Naive thymus-derived CD8-positive, alpha-beta T cell (primary cell): ENCODE measurements around the gene FREY1. TPM values are rescaled to one million over a fixed set of nuclear protein-coding genes. Genes with fewer than 3 reads are reported as not detected.

Experiments
- ATAC-seq, 2 donors: fragments of 150-1000 bp; cut with Tn5 transposase in 1 of 2; sonication (Bioruptor Pico), chemical (Tn5 transposase) in 1 of 2; 1 replicate in 1 of 2; 2 replicates in 1 of 2; pipeline ENCODE4 v1.10.0; 2021; ENCODE audit warnings: mild to moderate bottlenecking in 2 of 2, moderate library complexity in 2 of 2
- POLR2A ChIA-PET: fragments of 350-600 bp; sonication (Branson Sonifier 250); formaldehyde crosslinking; loops from one replicate; lab custom pipeline; 2021; ENCODE audit warnings: antibody characterized with exemption; lab: Charles Lee
- DNase-seq, 10 donors: peaks; one replicate each; pipeline versions ENCODE4 v3.0.0 to v3.0.0-alpha.2; 2020 to 2022
- H3K27ac Mint-ChIP-seq, 10 donors: one replicate each; pipeline ENCODE4 v1.8.0; 2020 to 2022; ENCODE audit warnings: mild to moderate bottlenecking in 10 of 10, mixed read lengths in 10 of 10, moderate library complexity in 4 of 10, inconsistent platforms in 1 of 10
- H3K27me3 Mint-ChIP-seq, 5 donors: one replicate each; pipeline ENCODE4 v1.8.0; 2021 to 2022; ENCODE audit warnings: mixed read lengths in 5 of 5
- H3K36me3 Mint-ChIP-seq, 3 donors: one replicate each; pipeline ENCODE4 v1.8.0; 2020 to 2022; ENCODE audit warnings: mixed read lengths in 3 of 3, mild to moderate bottlenecking in 2 of 3, inconsistent platforms in 1 of 3
- H3K4me1 Mint-ChIP-seq, 4 donors: one replicate each; pipeline ENCODE4 v1.8.0; 2021 to 2022; ENCODE audit warnings: mixed read lengths in 4 of 4
- H3K4me3 Mint-ChIP-seq, 10 donors: one replicate each; pipeline ENCODE4 v1.8.0; 2020 to 2022; ENCODE audit warnings: mild to moderate bottlenecking in 10 of 10, mixed read lengths in 10 of 10, moderate library complexity in 6 of 10, inconsistent platforms in 1 of 10
- H3K9me3 Mint-ChIP-seq, 9 donors: one replicate each; pipeline ENCODE4 v1.8.0; 2020 to 2022; ENCODE audit warnings: mixed read lengths in 9 of 9, mild to moderate bottlenecking in 3 of 9, inconsistent platforms in 1 of 9, moderate library complexity in 1 of 9
- polyA plus RNA-seq, 3 donors: library from polyadenylated mRNA; unstranded; fragments of 300-500 nt; fragmentation: Illumina TruSeq; gene quantifications; one replicate each; pipeline ENCODE4 v1.2.3, GENCODE V29; 2021
- total RNA-seq, 8 experiments: library from RNA in 2 of 8; stranded (reverse) in 2 of 8; gene quantifications; one replicate each; pipeline ENCODE4 v1.2.3 and lab custom pipeline; 2021 to 2026

FREY1 gene
- total and polyA plus RNA-seq, 5 experiments from 2014 or later: 3.1 to 3.4 TPM; not detected in 3

- peaks cover 0 to 3% (median 0%) of the 10 kb centered on the region in 5 donors for H3K27me3 Mint-ChIP-seq
- no peaks in the 10 kb centered on the region for H3K9me3 Mint-ChIP-seq
- peaks cover 23 to 64% (median 59%) of the 10 kb centered on the region in 4 donors for H3K4me1 Mint-ChIP-seq
- ATAC-seq: no peak
- H3K27ac Mint-ChIP-seq: peak overlapping the region in 8 of 10 donors; percentile 6 to 76 (median 54)
- peak overlapping the region; percentile 58 to 96 (median 79) for H3K4me3 Mint-ChIP-seq
- peak in 1 of 10 donors; percentile 60 for DNase-seq
- POLR2A ChIA-PET: interaction anchor here (1.7 kb wide), 1 partner anchor 9 kb away, joined by 5 read pairs; no protein-coding TSS in a partner anchor
- peaks cover 0 to 5% (median 0%) of the 10 kb centered on the region in 3 donors for H3K36me3 Mint-ChIP-seq
Observed at GRCh38 chr11:45920531-45921477, 13.7 kb upstream of the FREY1 start.

GRCh38 chr11:45919806-45920530 is 12.9 kb upstream of the FREY1 start:
- Mint-ChIP-seq H3K27ac (peak overlapping the region in 8 of 10 donors; percentile 24 to 95 (median 56)), H3K4me3 (peak overlapping the region; percentile 61 to 98 (median 94)), H3K27me3 (peaks cover 0 to 3% (median 0%) of the 10 kb centered on the region in 5 donors), H3K4me1 (peaks cover 23 to 71% (median 66%) of the 10 kb centered on the region in 4 donors), H3K36me3 (peaks cover 0 to 13% (median 0%) of the 10 kb centered on the region in 3 donors), H3K9me3 (no peaks in the 10 kb centered on the region)
- ATAC-seq (no peak), DNase-seq (peak in 1 of 10 donors; percentile 24)
- POLR2A ChIA-PET: interaction anchor here (5.3 kb wide), 1 partner anchor 9 kb away, joined by 57 read pairs; no protein-coding TSS in a partner anchor

GRCh38 chr11:45918962-45919675 is 12.0 kb upstream of the FREY1 start:
- no peaks in the 10 kb centered on the region for H3K9me3 Mint-ChIP-seq

GRCh38 chr11:45918331-45918941 is 11.4 kb upstream of the FREY1 start:
- Mint-ChIP-seq H3K27me3 (peaks cover 0 to 3% (median 0%) of the 10 kb centered on the region in 5 donors), H3K4me1 (peaks cover 18 to 64% (median 60%) of the 10 kb centered on the region in 4 donors), H3K36me3 (peaks cover 0 to 22% (median 0%) of the 10 kb centered on the region in 3 donors), H3K27ac (peak overlapping the region; percentile 94 to 100 (median 98)), H3K4me3 (peak overlapping the region; percentile 90 to 98 (median 95)), H3K9me3 (no peaks in the 10 kb centered on the region)
- ATAC-seq: peak in 1 of 2 donors; percentile 3
- POLR2A ChIA-PET: interaction anchor here (0.5 to 5.3 kb wide), 11 partner anchors 9 to 752 kb away, joined by 3 to 57 read pairs (median 3); partner anchors contain the start of gene CRY2
- DNase-seq: peak in 5 of 10 donors; percentile 37 to 66 (median 51)

More at GRCh38 chr11:45918962-45919675, 12.0 kb upstream of the FREY1 start:
- H3K36me3 Mint-ChIP-seq: peaks cover 0 to 18% (median 0%) of the 10 kb centered on the region in 3 donors
- ATAC-seq (no peak), DNase-seq (peak in 1 of 10 donors; percentile 45)
- POLR2A ChIA-PET: interaction anchor here (3.2 to 5.3 kb wide), 2 partner anchors 10 to 72 kb away, joined by 17 to 57 read pairs; partner anchors contain the start of gene CRY2
- H3K27me3 Mint-ChIP-seq: peaks cover 0 to 3% (median 0%) of the 10 kb centered on the region in 5 donors
- peak overlapping the region; percentile 90 to 98 (median 95) for H3K4me3 Mint-ChIP-seq
- peaks cover 20 to 68% (median 63%) of the 10 kb centered on the region in 4 donors for H3K4me1 Mint-ChIP-seq
- peak overlapping the region; percentile 94 to 100 (median 98) for H3K27ac Mint-ChIP-seq

- DNase-seq: peak; percentile 89 to 98 (median 96)
- Mint-ChIP-seq H3K36me3 (peaks cover 0 to 28% (median 0%) of the 10 kb centered on the region in 3 donors), H3K27ac (peak within 1 kb of the TSS; percentile 94 to 100 (median 98)), H3K9me3 (no peaks in the 10 kb centered on the region), H3K4me1 (peaks cover 16 to 62% (median 59%) of the 10 kb centered on the region in 4 donors), H3K27me3 (peaks cover 0 to 3% (median 0%) of the 10 kb centered on the region in 5 donors), H3K4me3 (peak within 1 kb of the TSS; percentile 90 to 98 (median 95))
- POLR2A ChIA-PET: interaction anchor here (0.5 to 5.3 kb wide), 13 partner anchors 8 to 753 kb away, joined by 3 to 57 read pairs (median 3); partner anchors contain the start of gene CRY2
- ATAC-seq: peak; percentile 90 to 91
Observed at GRCh38 chr11:45917623-45918330, 10.7 kb upstream of the FREY1 start, which contains the start of gene PEX16. PEX16 (minus strand) TSS chr11:45917877; CDS start chr11:45917811, 66 bp downstream.

- peak in 1 of 10 donors; percentile 31 for DNase-seq
- H3K27me3 Mint-ChIP-seq: peaks cover 0 to 3% (median 0%) of the 10 kb centered on the region in 5 donors
- POLR2A ChIA-PET: interaction anchor here (1.0 to 5.3 kb wide), 7 partner anchors 11 to 116 kb away, joined by 3 to 57 read pairs (median 3); partner anchors contain the start of gene CRY2
- H3K27ac Mint-ChIP-seq: peak overlapping the region; percentile 94 to 100 (median 98)
- ATAC-seq: peak in 1 of 2 donors; percentile 3
- peaks cover 16 to 62% (median 59%) of the 10 kb centered on the region in 4 donors for H3K4me1 Mint-ChIP-seq
- H3K9me3 Mint-ChIP-seq: no peaks in the 10 kb centered on the region
- H3K4me3 Mint-ChIP-seq: peak overlapping the region; percentile 90 to 98 (median 95)
- H3K36me3 Mint-ChIP-seq: peaks cover 0 to 31% (median 0%) of the 10 kb centered on the region in 3 donors
Observed at GRCh38 chr11:45917286-45917622, 10.2 kb upstream of the FREY1 start.

GRCh38 chr11:45915446-45915845 is 8.4 kb upstream of the FREY1 start:
- Mint-ChIP-seq H3K9me3 (no peaks in the 10 kb centered on the region), H3K4me3 (peak overlapping the region in 6 of 10 donors; percentile 18 to 69 (median 39))

GRCh38 chr11:45913942-45914635 is 7.0 kb upstream of the FREY1 start:
- Mint-ChIP-seq H3K27ac (peak overlapping the region in 2 of 10 donors; percentile 14 to 43), H3K27me3 (no peaks in the 10 kb centered on the region), H3K4me3 (peak overlapping the region in 1 of 10 donors; percentile 26), H3K4me1 (peaks cover 13 to 37% (median 36%) of the 10 kb centered on the region in 4 donors), H3K9me3 (no peaks in the 10 kb centered on the region), H3K36me3 (peaks cover 0 to 52% (median 0%) of the 10 kb centered on the region in 3 donors)
- ATAC-seq (no peak), DNase-seq (no peak)
- POLR2A ChIA-PET: interaction anchor here (5.3 kb wide), 1 partner anchor 15 kb away, joined by 57 read pairs; no protein-coding TSS in a partner anchor

More at GRCh38 chr11:45915446-45915845, 8.4 kb upstream of the FREY1 start:
- ATAC-seq: no peak
- Mint-ChIP-seq H3K27ac (peak overlapping the region in 4 of 10 donors; percentile 46 to 82 (median 63)), H3K4me1 (peaks cover 14 to 51% (median 50%) of the 10 kb centered on the region in 4 donors), H3K27me3 (no peaks in the 10 kb centered on the region), H3K36me3 (peaks cover 0 to 45% (median 0%) of the 10 kb centered on the region in 3 donors)
- no peak for DNase-seq
- POLR2A ChIA-PET: interaction anchor here (0.7 to 5.3 kb wide), 3 partner anchors 13 to 678 kb away, joined by 3 to 57 read pairs (median 5); partner anchors contain the start of gene AMBRA1

- ATAC-seq (no peak), DNase-seq (no peak)
- Mint-ChIP-seq H3K9me3 (no peaks in the 10 kb centered on the region), H3K4me3 (peak overlapping the region in 1 of 10 donors; percentile 29), H3K4me1 (peaks cover 13 to 35% (median 32%) of the 10 kb centered on the region in 4 donors), H3K27ac (peak overlapping the region in 2 of 10 donors; percentile 71 to 74), H3K36me3 (peaks cover 0 to 53% (median 0%) of the 10 kb centered on the region in 3 donors), H3K27me3 (no peaks in the 10 kb centered on the region)
- POLR2A ChIA-PET: no interaction called here
Observed at GRCh38 chr11:45913514-45913913, 6.4 kb upstream of the FREY1 start.
